ENCODE measurements around the gene TRIP13.
"Not testable (repeated sequence)": the region's sequence is repeated elsewhere in the genome, so short reads cannot be mapped to it uniquely, and the experiment has no call there.

GRCh38 chr5:934381-934967 lies 41.8 kb downstream of the TRIP13 start:
- not testable (repeated sequence) for TF ChIP-seq POLR2A, POLR2AphosphoS5 (IDR thresholded peaks at IDR 0.05; ENCODE audit: low read depth, low read length)
